ENCODE data around the gene DTD1. TPM values are rescaled to one million over a fixed set of nuclear protein-coding genes. Genes with fewer than 3 reads are reported as not detected.
"Not testable (repeated sequence)": the region's sequence is repeated elsewhere in the genome, so short reads cannot be mapped to it uniquely, and the experiment has no call there.

The DTD1 gene
- total RNA-seq, 6 experiments from 2014 or later: 5.4 to 21.2 (median 7.5) TPM

- DNase-seq: no peak
- ATAC-seq: no peak
- Histone ChIP-seq H3K9me3 (no peaks in the 10 kb centered on the region), H3K36me3 (no peaks in the 10 kb centered on the region), H3K4me1 (peaks cover 0 to 10% (median 3%) of the 10 kb centered on the region in 4 donors), H3K27ac (no peak overlapping the region), H3K4me3 (no peak overlapping the region), H3K27me3 (no peaks in the 10 kb centered on the region)
- WGBS (ENCODE audit: insufficient coverage, low coverage, low lambda C conversion rate, missing lambda C conversion rate): 48% methylated on average over 5 of the region's 5 CpGs
- intact Hi-C loops (cut with DNase I): no loop called here
- TF ChIP-seq, protein P1, sequence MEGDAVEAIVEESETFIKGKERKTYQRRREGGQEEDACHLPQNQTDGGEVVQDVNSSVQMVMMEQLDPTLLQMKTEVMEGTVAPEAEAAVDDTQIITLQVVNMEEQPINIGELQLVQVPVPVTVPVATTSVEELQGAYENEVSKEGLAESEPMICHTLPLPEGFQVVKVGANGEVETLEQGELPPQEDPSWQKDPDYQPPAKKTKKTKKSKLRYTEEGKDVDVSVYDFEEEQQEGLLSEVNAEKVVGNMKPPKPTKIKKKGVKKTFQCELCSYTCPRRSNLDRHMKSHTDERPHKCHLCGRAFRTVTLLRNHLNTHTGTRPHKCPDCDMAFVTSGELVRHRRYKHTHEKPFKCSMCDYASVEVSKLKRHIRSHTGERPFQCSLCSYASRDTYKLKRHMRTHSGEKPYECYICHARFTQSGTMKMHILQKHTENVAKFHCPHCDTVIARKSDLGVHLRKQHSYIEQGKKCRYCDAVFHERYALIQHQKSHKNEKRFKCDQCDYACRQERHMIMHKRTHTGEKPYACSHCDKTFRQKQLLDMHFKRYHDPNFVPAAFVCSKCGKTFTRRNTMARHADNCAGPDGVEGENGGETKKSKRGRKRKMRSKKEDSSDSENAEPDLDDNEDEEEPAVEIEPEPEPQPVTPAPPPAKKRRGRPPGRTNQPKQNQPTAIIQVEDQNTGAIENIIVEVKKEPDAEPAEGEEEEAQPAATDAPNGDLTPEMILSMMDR (IDR thresholded peaks at IDR 0.05): no peak
- no peak for TF ChIP-seq POLR2A (IDR thresholded peaks at IDR 0.05)
Observed at GRCh38 chr20:18754030-18754652, 166.3 kb downstream of the DTD1 start.

- no peak overlapping the region for H3K4me3 ChIP-seq
- no peaks in the 10 kb centered on the region for H3K27me3 ChIP-seq
- no peaks in the 10 kb centered on the region for H3K9me3 ChIP-seq
- intact Hi-C loops (cut with DNase I): no loop called here
- WGBS (ENCODE audit: insufficient coverage, low coverage, low lambda C conversion rate, missing lambda C conversion rate): 100% methylated on average over 3 of the region's 3 CpGs
- no peak overlapping the region for H3K27ac ChIP-seq
- TF ChIP-seq, protein P1 (IDR thresholded peaks at IDR 0.05): no peak
- TF ChIP-seq POLR2A (IDR thresholded peaks at IDR 0.05): no peak
- peaks cover 0 to 10% (median 3%) of the 10 kb centered on the region in 4 donors for H3K4me1 ChIP-seq
- ATAC-seq (no peak), DNase-seq (no peak)
- H3K36me3 ChIP-seq: no peaks in the 10 kb centered on the region
Observed at GRCh38 chr20:18754653-18755045, 166.8 kb downstream of the DTD1 start.

DNA sequence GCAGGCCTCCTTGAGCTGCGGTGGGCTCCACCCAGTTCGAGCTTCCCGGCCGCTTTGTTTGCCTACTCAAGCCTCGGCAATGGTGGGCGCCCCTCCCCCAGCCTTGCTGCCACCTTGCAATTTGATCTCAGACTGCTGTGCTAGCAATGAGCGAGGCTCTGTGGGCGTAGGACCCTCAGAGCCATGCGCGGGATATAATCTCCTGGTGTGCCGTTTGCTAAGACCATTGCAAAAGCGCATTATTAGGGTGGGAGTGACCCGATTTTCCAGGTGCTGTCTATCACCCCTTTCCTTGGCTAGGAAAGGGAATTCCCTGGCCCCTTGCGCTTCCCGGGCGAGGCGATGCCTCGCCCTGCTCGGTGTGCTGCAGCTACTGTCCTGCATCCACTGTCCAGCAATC, 173.0 kb downstream of the DTD1 start:
- ATAC-seq; H3K4me3 ChIP-seq; H3K27me3 ChIP-seq; H3K9me3 ChIP-seq; DNase-seq; H3K4me1 ChIP-seq; H3K36me3 ChIP-seq; intact Hi-C loops (cut with DNase I); H3K27ac ChIP-seq: not testable (repeated sequence)
- WGBS (ENCODE audit: insufficient coverage, low coverage, low lambda C conversion rate, missing lambda C conversion rate): 80% methylated on average over 1 of the region's 19 CpGs

GRCh38 chr20:18767676-18768075, 179.8 kb downstream of the DTD1 start:
- ATAC-seq: peak in 1 of 4 donors; percentile 31
- Histone ChIP-seq H3K4me3 (no peak overlapping the region), H3K27ac (no peak overlapping the region), H3K36me3 (peaks cover 0 to 3% (median 0%) of the 10 kb centered on the region in 4 donors), H3K27me3 (no peaks in the 10 kb centered on the region), H3K9me3 (no peaks in the 10 kb centered on the region), H3K4me1 (no peaks in the 10 kb centered on the region)
- 32% methylated on average over 3 of the region's 5 CpGs for WGBS (ENCODE audit: insufficient coverage, low coverage, low lambda C conversion rate, missing lambda C conversion rate)
- TF ChIP-seq, protein P1 (IDR thresholded peaks at IDR 0.05): no peak
- TF ChIP-seq POLR2A (IDR thresholded peaks at IDR 0.05): no peak
- no peak for DNase-seq
- intact Hi-C loops (cut with DNase I): no loop called here

GRCh38 chr20:18773566-18773965, 185.7 kb downstream of the DTD1 start:
- WGBS (ENCODE audit: insufficient coverage, low coverage, low lambda C conversion rate, missing lambda C conversion rate): 50% methylated on average over 1 of the region's 1 CpG
- Histone ChIP-seq H3K9me3 (no peaks in the 10 kb centered on the region), H3K27me3 (no peaks in the 10 kb centered on the region), H3K4me3 (no peak overlapping the region), H3K4me1 (no peaks in the 10 kb centered on the region), H3K36me3 (no peaks in the 10 kb centered on the region), H3K27ac (no peak overlapping the region)
- TF ChIP-seq, protein P1 (IDR thresholded peaks at IDR 0.05): no peak
- TF ChIP-seq POLR2A (IDR thresholded peaks at IDR 0.05): no peak
- ATAC-seq (no peak), DNase-seq (no peak)
- intact Hi-C loops (cut with DNase I): no loop called here
